ENCODE data around the gene RGCC. TPM values are rescaled to one million over a fixed set of nuclear protein-coding genes. Genes with fewer than 3 reads are reported as not detected.

RGCC gene
- total and polyA plus RNA-seq, 7 experiments from 2014 or later, result 45.9 to 402 (median 197) TPM

- Histone ChIP-seq H3K4me3 (ENCODE audit: low read length) (no peak overlapping the region), H3K27ac (ENCODE audit: low read depth, low read length) (no peak overlapping the region), H3K36me3 (ENCODE audit: control insufficient read depth in 2 of 3, insufficient read depth in 3 of 3, low read length in 3 of 3) (no peaks in the 10 kb centered on the region), H3K9me3 (ENCODE audit: control insufficient read depth in 2 of 3, low read length in 3 of 3) (no peaks in the 10 kb centered on the region), H3K27me3 (ENCODE audit: control insufficient read depth in 2 of 2, insufficient read depth in 2 of 2, low read length in 2 of 2) (no peaks in the 10 kb centered on the region), H3K4me1 (ENCODE audit: control insufficient read depth in 2 of 2, insufficient read depth in 2 of 2, low read length in 2 of 2) (peaks cover 0 to 2% of the 10 kb centered on the region in 2 donors)
- Mint-ChIP-seq H3K9me3 (peaks cover 0 to 9% (median 2%) of the 10 kb centered on the region in 11 donors), H3K4me1 (peaks cover 0 to 3% (median 0%) of the 10 kb centered on the region in 7 donors), H3K27me3 (peaks cover 0 to 2% (median 0%) of the 10 kb centered on the region in 5 donors), H3K36me3 (peaks cover 0 to 20% (median 12%) of the 10 kb centered on the region in 5 donors), H3K27ac (peak overlapping the region in 1 of 9 donors; percentile 15), H3K4me3 (no peak overlapping the region)
- no peak for ATAC-seq
- no peak for DNase-seq
- CTCF ChIA-PET, result interaction anchor here (0.8 kb wide), 1 partner anchor 12 kb away, joined by 4 read pairs; no protein-coding TSS in a partner anchor
- POLR2A ChIA-PET, result interaction anchor here (1.2 kb wide), 1 partner anchor 79 kb away, joined by 3 read pairs; no protein-coding TSS in a partner anchor
- intact Hi-C loops (cut with micrococcal nuclease), result no loop called here
Measured at GRCh38 chr13:41509971-41510370, 52.6 kb downstream of the RGCC start.

GRCh38 chr13:41511827-41512226, 54.5 kb downstream of the RGCC start:
- H3K9me3 Mint-ChIP-seq, result peaks cover 0 to 3% (median 0%) of the 10 kb centered on the region in 11 donors
- CTCF ChIA-PET, result no interaction called here
- Histone ChIP-seq H3K27me3 (ENCODE audit: control insufficient read depth in 2 of 2, insufficient read depth in 2 of 2, low read length in 2 of 2) (no peaks in the 10 kb centered on the region), H3K36me3 (ENCODE audit: control insufficient read depth in 2 of 3, insufficient read depth in 3 of 3, low read length in 3 of 3) (no peaks in the 10 kb centered on the region), H3K27ac (ENCODE audit: low read depth, low read length) (no peak overlapping the region), H3K4me3 (ENCODE audit: low read length) (no peak overlapping the region), H3K4me1 (ENCODE audit: control insufficient read depth in 2 of 2, insufficient read depth in 2 of 2, low read length in 2 of 2) (no peaks in the 10 kb centered on the region), H3K9me3 (ENCODE audit: control insufficient read depth in 2 of 3, low read length in 3 of 3) (no peaks in the 10 kb centered on the region)
- POLR2A ChIA-PET, result no interaction called here
- ATAC-seq (no peak), DNase-seq (no peak)
- no peak overlapping the region for H3K27ac Mint-ChIP-seq
- peaks cover 0 to 2% (median 0%) of the 10 kb centered on the region in 5 donors for H3K27me3 Mint-ChIP-seq
- H3K4me3 Mint-ChIP-seq, result no peak overlapping the region
- no peaks in the 10 kb centered on the region for H3K4me1 Mint-ChIP-seq
- peaks cover 0 to 10% (median 4%) of the 10 kb centered on the region in 5 donors for H3K36me3 Mint-ChIP-seq
- intact Hi-C loops (cut with micrococcal nuclease), result no loop called here

- no peak overlapping the region for H3K27ac ChIP-seq (ENCODE audit: low read depth, low read length)
- no peak overlapping the region for H3K4me3 ChIP-seq (ENCODE audit: low read length)
- Mint-ChIP-seq H3K27ac (no peak overlapping the region), H3K36me3 (peaks cover 0 to 4% (median 0%) of the 10 kb centered on the region in 5 donors), H3K4me1 (no peaks in the 10 kb centered on the region), H3K27me3 (peaks cover 0 to 2% (median 0%) of the 10 kb centered on the region in 5 donors), H3K9me3 (peaks cover 0 to 2% (median 0%) of the 10 kb centered on the region in 11 donors), H3K4me3 (no peak overlapping the region)
- no peaks in the 10 kb centered on the region for H3K9me3 ChIP-seq (ENCODE audit: control insufficient read depth in 2 of 3, low read length in 3 of 3)
- no peaks in the 10 kb centered on the region for H3K27me3 ChIP-seq (ENCODE audit: control insufficient read depth in 2 of 2, insufficient read depth in 2 of 2, low read length in 2 of 2)
- intact Hi-C loops (cut with micrococcal nuclease), result no loop called here
- CTCF ChIA-PET, result no interaction called here
- DNase-seq, result no peak
- H3K4me1 ChIP-seq (ENCODE audit: control insufficient read depth in 2 of 2, insufficient read depth in 2 of 2, low read length in 2 of 2), result no peaks in the 10 kb centered on the region
- POLR2A ChIA-PET, result no interaction called here
- H3K36me3 ChIP-seq (ENCODE audit: control insufficient read depth in 2 of 3, insufficient read depth in 3 of 3, low read length in 3 of 3), result no peaks in the 10 kb centered on the region
- ATAC-seq, result no peak
Measured at GRCh38 chr13:41512441-41512840, 55.1 kb downstream of the RGCC start.

- peak overlapping the region in 1 of 9 donors; percentile 58 for H3K27ac Mint-ChIP-seq
- peaks cover 0 to under 1% (median 0%) of the 10 kb centered on the region in 7 donors for H3K4me1 Mint-ChIP-seq
- H3K36me3 Mint-ChIP-seq, result peaks cover 0 to 3% (median 0%) of the 10 kb centered on the region in 5 donors
- H3K4me1 ChIP-seq (ENCODE audit: control insufficient read depth in 2 of 2, insufficient read depth in 2 of 2, low read length in 2 of 2), result no peaks in the 10 kb centered on the region
- ATAC-seq, result no peak
- no peaks in the 10 kb centered on the region for H3K9me3 ChIP-seq (ENCODE audit: control insufficient read depth in 2 of 3, low read length in 3 of 3)
- CTCF ChIA-PET, result interaction anchor here (0.6 kb wide), 1 partner anchor 73 kb away, joined by 7 read pairs; no protein-coding TSS in a partner anchor
- no peak overlapping the region for H3K4me3 Mint-ChIP-seq
- peaks cover 0 to 2% (median 0%) of the 10 kb centered on the region in 5 donors for H3K27me3 Mint-ChIP-seq
- no peaks in the 10 kb centered on the region for H3K36me3 ChIP-seq (ENCODE audit: control insufficient read depth in 2 of 3, insufficient read depth in 3 of 3, low read length in 3 of 3)
- peaks cover 0 to 7% (median 0%) of the 10 kb centered on the region in 11 donors for H3K9me3 Mint-ChIP-seq
- no peak overlapping the region for H3K4me3 ChIP-seq (ENCODE audit: low read length)
- no peaks in the 10 kb centered on the region for H3K27me3 ChIP-seq (ENCODE audit: control insufficient read depth in 2 of 2, insufficient read depth in 2 of 2, low read length in 2 of 2)
- POLR2A ChIA-PET, result interaction anchor here (1.1 kb wide), 1 partner anchor 47 kb away, joined by 4 read pairs; no protein-coding TSS in a partner anchor
- no peak for DNase-seq
- H3K27ac ChIP-seq (ENCODE audit: low read depth, low read length), result no peak overlapping the region
- intact Hi-C loops (cut with micrococcal nuclease), result no loop called here
Measured at GRCh38 chr13:41513600-41513999, 56.2 kb downstream of the RGCC start.

GRCh38 chr13:41514853-41515395, 57.6 kb downstream of the RGCC start:
- Mint-ChIP-seq H3K4me3 (no peak overlapping the region), H3K4me1 (peaks cover 0 to 11% (median 0%) of the 10 kb centered on the region in 7 donors), H3K9me3 (peaks cover 0 to 9% (median 0%) of the 10 kb centered on the region in 11 donors), H3K27me3 (peaks cover 0 to 2% (median 0%) of the 10 kb centered on the region in 5 donors), H3K27ac (no peak overlapping the region), H3K36me3 (peaks cover 0 to 4% (median 0%) of the 10 kb centered on the region in 5 donors)
- CTCF ChIA-PET, result no interaction called here
- H3K36me3 ChIP-seq (ENCODE audit: control insufficient read depth in 2 of 3, insufficient read depth in 3 of 3, low read length in 3 of 3), result no peaks in the 10 kb centered on the region
- POLR2A ChIA-PET, result no interaction called here
- DNase-seq, result no peak
- no peak for ATAC-seq
- H3K27ac ChIP-seq (ENCODE audit: low read depth, low read length), result no peak overlapping the region
- no peaks in the 10 kb centered on the region for H3K9me3 ChIP-seq (ENCODE audit: control insufficient read depth in 2 of 3, low read length in 3 of 3)
- H3K4me3 ChIP-seq (ENCODE audit: low read length), result no peak overlapping the region
- intact Hi-C loops (cut with micrococcal nuclease), result no loop called here
- no peaks in the 10 kb centered on the region for H3K27me3 ChIP-seq (ENCODE audit: control insufficient read depth in 2 of 2, insufficient read depth in 2 of 2, low read length in 2 of 2)
- no peaks in the 10 kb centered on the region for H3K4me1 ChIP-seq (ENCODE audit: control insufficient read depth in 2 of 2, insufficient read depth in 2 of 2, low read length in 2 of 2)

- ChIA-PET CTCF (interaction anchor here (1.0 kb wide), 1 partner anchor 28 kb away, joined by 3 read pairs; no protein-coding TSS in a partner anchor), POLR2A (no interaction called here)
- peaks cover 0 to 2% (median 0%) of the 10 kb centered on the region in 5 donors for H3K27me3 Mint-ChIP-seq
- Histone ChIP-seq H3K4me1 (ENCODE audit: control insufficient read depth in 2 of 2, insufficient read depth in 2 of 2, low read length in 2 of 2) (no peaks in the 10 kb centered on the region), H3K27ac (ENCODE audit: low read depth, low read length) (no peak overlapping the region), H3K36me3 (ENCODE audit: control insufficient read depth in 2 of 3, insufficient read depth in 3 of 3, low read length in 3 of 3) (no peaks in the 10 kb centered on the region), H3K4me3 (ENCODE audit: low read length) (no peak overlapping the region), H3K9me3 (ENCODE audit: control insufficient read depth in 2 of 3, low read length in 3 of 3) (no peaks in the 10 kb centered on the region), H3K27me3 (ENCODE audit: control insufficient read depth in 2 of 2, insufficient read depth in 2 of 2, low read length in 2 of 2) (no peaks in the 10 kb centered on the region)
- peaks cover 0 to 4% (median 0%) of the 10 kb centered on the region in 5 donors for H3K36me3 Mint-ChIP-seq
- peak overlapping the region in 1 of 9 donors; percentile 17 for H3K27ac Mint-ChIP-seq
- intact Hi-C loops (cut with micrococcal nuclease), result no loop called here
- H3K4me1 Mint-ChIP-seq, result peaks cover 0 to 11% (median 0%) of the 10 kb centered on the region in 7 donors
- ATAC-seq (no peak), DNase-seq (no peak)
- no peak overlapping the region for H3K4me3 Mint-ChIP-seq
- H3K9me3 Mint-ChIP-seq, result peaks cover 0 to 9% (median 0%) of the 10 kb centered on the region in 11 donors
Measured at GRCh38 chr13:41515491-41516139, 58.3 kb downstream of the RGCC start.

Data from naive thymus-derived CD4-positive, alpha-beta T cell (primary cell).